DND-41 (cell line): ENCODE results near the gene GP1BA.

Experiments
- CTCF ChIP-seq: IDR thresholded peaks from 2 replicates; pipeline ENCODE4 v1.5.1; 2012; ENCODE audit warnings: borderline replicate concordance, low read length, moderate library complexity, mild to moderate bottlenecking; ENCODE audit not compliant: poor library complexity, severe bottlenecking; ENCODE audit errors: extremely low read depth
- EZH2 ChIP-seq: IDR thresholded peaks from 3 replicates; pipeline ENCODE4 v1.6.1; 2012; ENCODE audit warnings: borderline replicate concordance, low read depth, mild to moderate bottlenecking, moderate library complexity, low read length, inconsistent platforms; ENCODE audit not compliant: severe bottlenecking

DNA sequence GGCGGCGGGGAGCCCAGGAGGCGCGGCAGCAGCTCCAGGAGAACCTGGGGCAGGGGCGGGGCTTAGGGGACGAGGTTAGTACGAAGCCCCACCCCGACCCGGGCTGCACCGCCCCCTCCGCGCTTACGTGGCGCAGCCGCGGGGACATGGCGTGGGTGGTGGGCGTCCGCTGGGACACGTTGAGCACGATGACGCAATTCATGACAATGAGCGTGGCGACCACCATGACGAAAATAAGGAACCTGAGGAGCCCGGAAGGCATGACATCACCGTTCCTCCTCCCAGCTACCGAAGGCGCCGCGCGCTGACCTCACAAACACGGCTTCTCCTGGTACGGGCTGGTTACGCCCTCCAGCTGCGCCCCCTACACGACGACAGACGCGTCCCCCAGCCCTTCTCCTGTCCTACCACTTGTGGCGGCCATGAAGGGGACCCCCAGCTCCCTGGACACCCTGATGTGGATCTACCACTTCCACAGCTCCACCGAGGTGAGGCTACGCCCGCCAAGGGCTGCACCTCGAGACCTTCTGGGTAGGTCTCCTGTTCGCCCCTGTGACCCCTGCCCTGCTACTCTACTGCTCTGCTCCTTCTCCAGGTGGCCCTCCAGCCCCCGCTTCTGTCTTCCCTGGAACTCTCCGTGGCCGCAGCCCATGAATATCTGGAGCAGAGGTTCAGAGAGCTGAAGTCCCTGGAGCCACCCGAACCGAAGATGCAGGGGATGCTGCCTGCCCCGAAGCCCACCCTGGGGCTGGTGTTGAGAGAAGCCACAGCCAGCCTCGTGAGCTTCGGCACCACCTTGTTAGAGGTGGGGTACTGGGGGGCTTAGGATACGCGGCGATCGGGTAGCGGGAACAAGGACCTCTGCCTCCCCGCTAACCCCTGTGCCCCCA lies 32.5 kb upstream of the GP1BA start, which contains the start of gene C17orf107:
- no peak for TF ChIP-seq CTCF
- no peak for TF ChIP-seq EZH2
